IMR-90 (cell line): ENCODE results near the gene GINS1. TPM values are rescaled to one million over a fixed set of nuclear protein-coding genes. Genes with fewer than 3 reads are reported as not detected.
"Not testable (repeated sequence)": the region's sequence is repeated elsewhere in the genome, so short reads cannot be mapped to it uniquely, and the experiment has no call there.

Experiments
- ATAC-seq: fragments of 200-7000 bp; cut with Tn5 transposase; 2 replicates; pipeline ENCODE4 v1.9.1; 2020; ENCODE audit warnings: low read depth, mild to moderate bottlenecking, moderate library complexity
- BruUV-seq: library from RNA; stranded (reverse); fragments of 400-500 nt; replicated peaks from 2 replicates; lab custom pipeline; 2021; lab: Mats Ljungman, UMichigan
- CTCF ChIA-PET: fragments of 300-600 bp; formaldehyde crosslinking; extraction: SDS; loops from one replicate; lab custom pipeline; 2021; ENCODE audit warnings: antibody characterized with exemption; lab: Yijun Ruan, JAX
- POLR2A ChIA-PET: fragments of 300-600 bp; sonication (Branson Sonifier 250); formaldehyde crosslinking; loops from one replicate; lab custom pipeline; 2022; ENCODE audit warnings: antibody characterized with exemption; ENCODE audit not compliant: unreplicated experiment; lab: Charles Lee
- DNase-seq: peaks from one replicate; pipeline ENCODE4 v3.0.0; 2013
- H2AFZ ChIP-seq: replicated peaks from 2 replicates; pipeline ENCODE3; 2013; ENCODE audit warnings: low read length, mild to moderate bottlenecking; ENCODE audit not compliant: poor library complexity
- H2AK5ac ChIP-seq: 2 replicates; pipeline ENCODE4 v1.6.1; 2013; ENCODE audit warnings: low read depth, low read length, inconsistent platforms
- H2AK9ac ChIP-seq: replicated peaks from 2 replicates; pipeline ENCODE3; 2013; ENCODE audit warnings: mild to moderate bottlenecking, low read depth, low read length, moderate library complexity; ENCODE audit not compliant: poor library complexity
- H2BK120ac ChIP-seq: 2 replicates; pipeline ENCODE4 v1.6.1; 2013; ENCODE audit warnings: low read depth, low read length, inconsistent platforms
- H2BK15ac ChIP-seq: 3 replicates; pipeline ENCODE4 v1.6.1; 2013; ENCODE audit warnings: low read depth, low read length, inconsistent platforms
- H2BK20ac ChIP-seq: 2 replicates; pipeline ENCODE4 v1.6.1; 2013; ENCODE audit warnings: low read depth, mild to moderate bottlenecking, inconsistent platforms, low read length, moderate library complexity
- H2BK5ac ChIP-seq: 2 replicates; pipeline ENCODE4 v1.6.1; 2013; ENCODE audit warnings: mild to moderate bottlenecking, low read depth, low read length, inconsistent platforms; ENCODE audit not compliant: poor library complexity, severe bottlenecking
- H3K14ac ChIP-seq: replicated peaks from 2 replicates; pipeline ENCODE4 v1.6.1; 2013; ENCODE audit warnings: low read depth, low read length, inconsistent platforms
- H3K18ac ChIP-seq: 2 replicates; pipeline ENCODE4 v1.6.1; 2013; ENCODE audit warnings: low read depth, low read length, control low read depth
- H3K23ac ChIP-seq: 2 replicates; pipeline ENCODE4 v1.6.1; 2013; ENCODE audit warnings: low read depth, low read length, inconsistent platforms
- H3K27ac ChIP-seq: 2 replicates; pipeline ENCODE4 v1.5.1; 2013; ENCODE audit warnings: mild to moderate bottlenecking, control low read depth, low read length; ENCODE audit not compliant: insufficient read depth
- H3K27me3 ChIP-seq: 2 replicates; pipeline ENCODE4 v1.6.1; 2013; ENCODE audit warnings: low read length; ENCODE audit not compliant: control insufficient read depth, insufficient read depth
- H3K36me3 ChIP-seq: 2 replicates; pipeline ENCODE4 v1.6.1; 2013; ENCODE audit warnings: low read length, mixed read lengths; ENCODE audit not compliant: control insufficient read depth, insufficient read depth
- H3K4ac ChIP-seq: 2 replicates; pipeline ENCODE4 v1.6.1; 2013; ENCODE audit warnings: low read depth, low read length, inconsistent platforms
- H3K4me1 ChIP-seq: 2 replicates; pipeline ENCODE4 v1.6.1; 2013; ENCODE audit warnings: low read length, mixed read lengths; ENCODE audit not compliant: control insufficient read depth, insufficient read depth
- H3K4me2 ChIP-seq: 2 replicates; pipeline ENCODE4 v1.6.1; 2013; ENCODE audit warnings: low read depth, mild to moderate bottlenecking, control low read depth, low read length, moderate library complexity
- H3K4me3 ChIP-seq: 2 replicates; pipeline ENCODE4 v1.5.1; 2013; ENCODE audit warnings: low read depth, mild to moderate bottlenecking, control low read depth, low read length, moderate library complexity; ENCODE audit not compliant: insufficient read depth
- H3K56ac ChIP-seq: 2 replicates; pipeline ENCODE4 v1.6.1; 2013; ENCODE audit warnings: low read length, inconsistent platforms; ENCODE audit not compliant: insufficient read depth; ENCODE audit errors: extremely low read depth
- H3K79me1 ChIP-seq, 2 experiments: 2 replicates each; pipeline ENCODE4 v1.6.1; 2013; ENCODE audit warnings: low read length in 2 of 2, inconsistent platforms in 1 of 2, low read depth in 1 of 2
- H3K9ac ChIP-seq: 2 replicates; pipeline ENCODE4 v1.6.1; 2013; ENCODE audit warnings: low read depth, low read length, control low read depth
- H3K9me1 ChIP-seq: 2 replicates; pipeline ENCODE4 v1.6.1; 2013; ENCODE audit warnings: low read length, inconsistent platforms; ENCODE audit not compliant: insufficient read depth
- H3K9me3 ChIP-seq: 2 replicates; pipeline ENCODE4 v1.6.1; 2013; ENCODE audit warnings: low read length; ENCODE audit not compliant: control insufficient read depth, insufficient read depth
- H4K20me1 ChIP-seq: 2 replicates; pipeline ENCODE4 v1.6.1; 2013; ENCODE audit warnings: low read length, inconsistent platforms; ENCODE audit not compliant: insufficient read depth
- H4K5ac ChIP-seq: 2 replicates; pipeline ENCODE4 v1.6.1; 2013; ENCODE audit warnings: mild to moderate bottlenecking, low read depth, low read length, control low read depth
- H4K8ac ChIP-seq, 2 experiments: 2 replicates each; pipeline ENCODE4 v1.6.1; 2013; ENCODE audit warnings: low read depth in 2 of 2, low read length in 2 of 2, control low read depth in 1 of 2, inconsistent platforms in 1 of 2
- H4K91ac ChIP-seq: 2 replicates; pipeline ENCODE4 v1.6.1; 2013; ENCODE audit warnings: low read depth, low read length, inconsistent platforms; ENCODE audit not compliant: insufficient read depth
- WGBS, 2 experiments: methylation state at CpG; one replicate each; pipeline versions ENCODE4 v1.1.5 to v1.1.7; 2013; ENCODE audit warnings: missing lambda C conversion rate in 2 of 2; ENCODE audit not compliant: insufficient read length in 1 of 2; ENCODE audit errors: extremely low coverage in 2 of 2; 5-methylcytosine and 5-hydroxymethylcytosine counted together
- dilution Hi-C: fragments of 300-500 bp; cut with HindIII; formaldehyde crosslinking; loops from one replicate; pipeline ENCODE4 v1.14.3; 2018; ENCODE audit warnings: low sequenced_read_pairs; ENCODE audit not compliant: unreplicated experiment
- in situ Hi-C: fragments of 300-500 bp; cut with MboI; formaldehyde crosslinking; loops from 3 replicates; pipeline ENCODE4 v1.14.3; 2019; ENCODE audit warnings: low sequenced_read_pairs, inconsistent platforms, mixed read lengths
- intact Hi-C: fragments of 100-400 bp; cut with micrococcal nuclease; formaldehyde crosslinking; loops from 2 replicates; pipeline ENCODE4 v1.10.0; 2022
- polyA plus RNA-seq, 3 experiments: library from polyadenylated mRNA; depleted of rRNA; stranded (reverse); fragments of >200 nt; gene quantifications; 2 replicates each; pipeline ENCODE4 v1.2.3, GENCODE V29; 2012; ENCODE audit warnings: low replicate concordance in 1 of 3
- total RNA-seq: library from RNA; depleted of rRNA; stranded (reverse); fragments of >200 nt; gene quantifications from 2 replicates; pipeline ENCODE4 v1.2.3, GENCODE V29; 2012

GINS1 gene
- total and polyA plus RNA-seq, 2 of the 4 experiments (the other 2 are of a cell fraction) = 4.9 to 6.6 TPM

DNA sequence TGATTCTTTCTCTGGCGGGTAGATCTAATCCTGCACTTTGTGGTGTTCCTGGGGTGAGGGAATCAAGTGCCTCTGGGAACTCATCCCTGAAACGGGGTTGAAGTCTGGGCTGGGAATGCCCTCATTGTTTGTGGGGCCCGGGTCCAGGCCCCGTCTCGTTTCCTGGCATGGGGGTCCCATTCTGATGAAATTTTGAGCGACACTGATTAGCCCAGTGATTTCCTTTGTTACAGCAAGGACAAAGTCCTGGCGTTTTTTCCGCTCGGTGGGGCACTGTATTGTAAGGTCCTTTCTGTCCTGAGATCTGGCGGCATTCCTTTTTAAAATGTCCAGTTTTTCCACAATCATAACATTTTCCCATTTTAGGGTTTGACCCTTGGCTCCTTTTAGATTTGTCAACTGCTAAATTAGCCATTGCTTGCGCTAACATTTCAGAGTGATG lies 7.2 kb upstream of the GINS1 start:
- H4K20me1 ChIP-seq, H2BK15ac ChIP-seq, H3K56ac ChIP-seq, H4K91ac ChIP-seq, H3K4me3 ChIP-seq, H2AK9ac ChIP-seq, H3K9me1 ChIP-seq, H3K36me3 ChIP-seq, H3K27ac ChIP-seq, H3K4me1 ChIP-seq, H3K4ac ChIP-seq, H2AK5ac ChIP-seq, H2BK20ac ChIP-seq, H3K9ac ChIP-seq, intact Hi-C loops, H2BK120ac ChIP-seq, H2AFZ ChIP-seq, ATAC-seq, H4K8ac ChIP-seq, dilution Hi-C loops, H3K14ac ChIP-seq, H3K79me1 ChIP-seq, DNase-seq, H3K18ac ChIP-seq, H4K5ac ChIP-seq, H3K27me3 ChIP-seq, H3K4me2 ChIP-seq, H3K23ac ChIP-seq, H2BK5ac ChIP-seq, BruUV-seq: not testable (repeated sequence)
- H3K9me3 ChIP-seq = peaks cover 13% of the 10 kb centered on the region
- in situ Hi-C loops = loop anchor here (25.0 kb wide), 1 partner anchor 1763 kb away; the partner anchor contains the start of gene CST3
- CTCF ChIA-PET = interaction anchor here (3.8 kb wide), 1 partner anchor 106 kb away, joined by 24 read pairs; no protein-coding TSS in a partner anchor
- 70% methylated on average over 6 of the region's 11 CpGs; no CpG with 5 or more reads in 1 of the 2 experiments for WGBS, 2 experiments
- POLR2A ChIA-PET = interaction anchor here (0.6 kb wide), 1 partner anchor 64 kb away, joined by 3 read pairs; no protein-coding TSS in a partner anchor
